Panc1 (cell line): ENCODE results near the gene RNF144A.

Source experiments
- POLR2AphosphoS5 ChIP-seq: IDR thresholded peaks from 2 replicates; pipeline ENCODE4 v1.6.1; 2012; ENCODE audit warnings: mild to moderate bottlenecking, low read depth, low read length, moderate library complexity
- SIN3A ChIP-seq: IDR thresholded peaks from 2 replicates; pipeline ENCODE4 v1.6.1; 2012; ENCODE audit warnings: low read depth, mild to moderate bottlenecking, low read length, moderate library complexity, borderline replicate concordance; ENCODE audit not compliant: insufficient read depth
- TF ChIP-seq, protein P1 (sequence below): fragments of 450-650 bp; IDR thresholded peaks from 2 replicates; pipeline ENCODE4 v1.5.1; 2017; ENCODE audit warnings: mild to moderate bottlenecking
- TF ChIP-seq, protein P2 (sequence below), 2 experiments: IDR thresholded peaks; 2 replicates each; pipeline ENCODE4 v1.6.1; 2011 to 2012; ENCODE audit warnings: low read depth in 2 of 2, control low read depth in 1 of 2, low read length in 1 of 2, mild to moderate bottlenecking in 1 of 2, moderate library complexity in 1 of 2; ENCODE audit not compliant: insufficient read depth in 1 of 2

DNA sequence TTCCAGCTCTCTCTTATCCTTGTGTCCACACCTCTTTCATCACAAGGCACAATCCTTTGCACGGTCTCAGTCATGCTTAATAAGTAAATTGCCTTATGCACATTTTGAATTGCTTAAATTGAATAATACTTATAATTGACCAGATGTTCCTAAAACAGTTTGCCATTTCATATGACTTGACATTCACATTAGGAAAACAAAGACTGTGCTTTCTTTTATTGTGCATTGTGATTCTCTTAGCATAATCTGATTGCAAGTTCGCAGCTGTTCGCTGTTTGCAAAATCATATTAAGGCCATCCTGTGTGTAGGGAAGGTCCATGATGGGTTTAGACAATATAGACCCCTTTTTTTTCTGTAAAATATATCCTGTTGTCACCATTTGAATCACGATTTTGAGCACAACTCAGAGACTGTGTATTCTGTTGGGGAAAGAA lies 75.6 kb downstream of the RNF144A start:
- TF ChIP-seq, protein P1, sequence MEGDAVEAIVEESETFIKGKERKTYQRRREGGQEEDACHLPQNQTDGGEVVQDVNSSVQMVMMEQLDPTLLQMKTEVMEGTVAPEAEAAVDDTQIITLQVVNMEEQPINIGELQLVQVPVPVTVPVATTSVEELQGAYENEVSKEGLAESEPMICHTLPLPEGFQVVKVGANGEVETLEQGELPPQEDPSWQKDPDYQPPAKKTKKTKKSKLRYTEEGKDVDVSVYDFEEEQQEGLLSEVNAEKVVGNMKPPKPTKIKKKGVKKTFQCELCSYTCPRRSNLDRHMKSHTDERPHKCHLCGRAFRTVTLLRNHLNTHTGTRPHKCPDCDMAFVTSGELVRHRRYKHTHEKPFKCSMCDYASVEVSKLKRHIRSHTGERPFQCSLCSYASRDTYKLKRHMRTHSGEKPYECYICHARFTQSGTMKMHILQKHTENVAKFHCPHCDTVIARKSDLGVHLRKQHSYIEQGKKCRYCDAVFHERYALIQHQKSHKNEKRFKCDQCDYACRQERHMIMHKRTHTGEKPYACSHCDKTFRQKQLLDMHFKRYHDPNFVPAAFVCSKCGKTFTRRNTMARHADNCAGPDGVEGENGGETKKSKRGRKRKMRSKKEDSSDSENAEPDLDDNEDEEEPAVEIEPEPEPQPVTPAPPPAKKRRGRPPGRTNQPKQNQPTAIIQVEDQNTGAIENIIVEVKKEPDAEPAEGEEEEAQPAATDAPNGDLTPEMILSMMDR = no peak
- TF ChIP-seq, protein P2, sequence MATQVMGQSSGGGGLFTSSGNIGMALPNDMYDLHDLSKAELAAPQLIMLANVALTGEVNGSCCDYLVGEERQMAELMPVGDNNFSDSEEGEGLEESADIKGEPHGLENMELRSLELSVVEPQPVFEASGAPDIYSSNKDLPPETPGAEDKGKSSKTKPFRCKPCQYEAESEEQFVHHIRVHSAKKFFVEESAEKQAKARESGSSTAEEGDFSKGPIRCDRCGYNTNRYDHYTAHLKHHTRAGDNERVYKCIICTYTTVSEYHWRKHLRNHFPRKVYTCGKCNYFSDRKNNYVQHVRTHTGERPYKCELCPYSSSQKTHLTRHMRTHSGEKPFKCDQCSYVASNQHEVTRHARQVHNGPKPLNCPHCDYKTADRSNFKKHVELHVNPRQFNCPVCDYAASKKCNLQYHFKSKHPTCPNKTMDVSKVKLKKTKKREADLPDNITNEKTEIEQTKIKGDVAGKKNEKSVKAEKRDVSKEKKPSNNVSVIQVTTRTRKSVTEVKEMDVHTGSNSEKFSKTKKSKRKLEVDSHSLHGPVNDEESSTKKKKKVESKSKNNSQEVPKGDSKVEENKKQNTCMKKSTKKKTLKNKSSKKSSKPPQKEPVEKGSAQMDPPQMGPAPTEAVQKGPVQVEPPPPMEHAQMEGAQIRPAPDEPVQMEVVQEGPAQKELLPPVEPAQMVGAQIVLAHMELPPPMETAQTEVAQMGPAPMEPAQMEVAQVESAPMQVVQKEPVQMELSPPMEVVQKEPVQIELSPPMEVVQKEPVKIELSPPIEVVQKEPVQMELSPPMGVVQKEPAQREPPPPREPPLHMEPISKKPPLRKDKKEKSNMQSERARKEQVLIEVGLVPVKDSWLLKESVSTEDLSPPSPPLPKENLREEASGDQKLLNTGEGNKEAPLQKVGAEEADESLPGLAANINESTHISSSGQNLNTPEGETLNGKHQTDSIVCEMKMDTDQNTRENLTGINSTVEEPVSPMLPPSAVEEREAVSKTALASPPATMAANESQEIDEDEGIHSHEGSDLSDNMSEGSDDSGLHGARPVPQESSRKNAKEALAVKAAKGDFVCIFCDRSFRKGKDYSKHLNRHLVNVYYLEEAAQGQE (IDR thresholded peaks at IDR 0.05; ENCODE audit: insufficient read depth in 1 of 2, low read depth in 2 of 2, low read length in 1 of 2) = no peak
- TF ChIP-seq SIN3A (no peak), POLR2AphosphoS5 (no peak)
